Erythroblast (primary cell): ENCODE results near the gene E2F1.
"Not testable (repeated sequence)": the region's sequence is repeated elsewhere in the genome, so short reads cannot be mapped to it uniquely, and the experiment has no call there.

Source experiments
- DNase-seq, 2 experiments: peaks; one replicate each; lab custom pipeline; 2025; lab: John Stamatoyannopoulos, UW
- GATA1 ChIP-seq: IDR thresholded peaks from 2 replicates; pipeline ENCODE4 v1.6.1; 2011; ENCODE audit warnings: low read depth, mild to moderate bottlenecking, control low read depth, low read length, moderate library complexity
- POLR2A ChIP-seq: IDR thresholded peaks from 2 replicates; pipeline ENCODE4 v1.6.1; 2011; ENCODE audit warnings: mild to moderate bottlenecking, low read length

The E2F1 gene

DNA sequence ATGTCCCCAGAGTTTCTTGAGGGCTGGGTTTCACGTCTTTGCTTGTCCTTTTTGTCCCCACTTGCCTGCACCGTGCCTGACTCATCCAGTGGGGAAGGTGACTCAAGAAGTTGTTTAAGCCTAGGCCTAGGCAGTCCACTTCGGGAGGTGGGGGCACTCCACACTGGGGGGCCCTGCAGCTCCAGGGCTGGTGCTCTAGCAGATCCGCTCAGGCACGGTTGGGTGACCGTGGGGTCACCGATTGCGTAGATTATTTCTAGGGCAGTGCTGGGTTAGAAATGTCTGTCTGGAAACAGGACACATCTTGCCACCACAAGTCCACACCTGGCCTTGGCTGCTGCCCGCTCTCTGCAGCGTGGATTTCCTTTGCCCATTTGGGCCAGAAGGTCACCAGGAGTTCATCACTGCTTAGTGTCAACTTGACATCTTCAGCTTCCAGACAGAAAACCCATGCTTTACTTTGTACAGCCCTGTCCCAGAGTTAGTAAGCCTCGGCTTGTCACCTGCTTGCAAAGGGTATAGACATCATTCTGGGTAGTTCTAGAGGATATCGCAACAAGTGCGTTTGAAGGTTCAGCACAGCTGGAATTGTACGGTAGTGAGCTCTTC, 37.7 kb downstream of the E2F1 start:
- no peak for DNase-seq
- TF ChIP-seq GATA1: no peak
- TF ChIP-seq POLR2A: no peak

DNA sequence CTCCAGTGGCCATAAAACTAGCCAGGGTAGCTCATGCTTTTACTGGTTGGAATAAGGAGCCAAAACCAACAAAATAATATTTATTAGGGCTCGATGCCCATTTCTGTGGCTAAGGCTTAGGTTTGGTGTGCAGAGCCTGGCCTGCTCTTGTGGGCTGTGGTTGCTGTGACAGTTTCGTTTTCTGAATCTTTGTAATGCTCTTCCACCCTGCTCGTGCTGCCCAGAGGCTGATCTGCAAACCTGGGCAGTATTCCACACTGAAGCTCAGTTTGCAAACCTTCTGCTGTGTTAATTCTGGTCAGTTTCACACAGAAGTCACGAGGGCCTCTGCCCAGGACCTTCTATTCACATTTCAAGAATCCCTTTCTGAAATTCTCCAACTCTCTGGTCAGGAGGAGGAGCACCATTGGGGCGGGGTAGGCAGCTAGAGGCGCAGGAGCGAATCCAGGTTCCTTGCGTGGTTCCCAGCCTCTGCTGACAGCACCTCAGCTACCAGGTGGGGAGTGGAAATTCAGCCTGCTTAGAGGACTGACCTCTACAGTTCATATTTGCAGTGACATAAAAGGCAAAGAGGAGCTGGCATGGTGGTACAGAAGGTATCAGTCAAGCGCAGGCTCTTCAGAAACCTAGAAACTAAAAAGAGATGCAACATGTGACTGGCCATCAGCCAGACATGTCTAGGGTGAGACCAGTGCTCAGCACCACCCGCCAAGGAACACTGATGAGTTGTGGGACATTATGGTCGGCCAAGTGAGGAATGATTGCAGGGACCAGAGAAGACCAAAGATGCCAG, 38.4 kb downstream of the E2F1 start:
- no peak for TF ChIP-seq POLR2A
- TF ChIP-seq GATA1: no peak
- no peak for DNase-seq

DNA sequence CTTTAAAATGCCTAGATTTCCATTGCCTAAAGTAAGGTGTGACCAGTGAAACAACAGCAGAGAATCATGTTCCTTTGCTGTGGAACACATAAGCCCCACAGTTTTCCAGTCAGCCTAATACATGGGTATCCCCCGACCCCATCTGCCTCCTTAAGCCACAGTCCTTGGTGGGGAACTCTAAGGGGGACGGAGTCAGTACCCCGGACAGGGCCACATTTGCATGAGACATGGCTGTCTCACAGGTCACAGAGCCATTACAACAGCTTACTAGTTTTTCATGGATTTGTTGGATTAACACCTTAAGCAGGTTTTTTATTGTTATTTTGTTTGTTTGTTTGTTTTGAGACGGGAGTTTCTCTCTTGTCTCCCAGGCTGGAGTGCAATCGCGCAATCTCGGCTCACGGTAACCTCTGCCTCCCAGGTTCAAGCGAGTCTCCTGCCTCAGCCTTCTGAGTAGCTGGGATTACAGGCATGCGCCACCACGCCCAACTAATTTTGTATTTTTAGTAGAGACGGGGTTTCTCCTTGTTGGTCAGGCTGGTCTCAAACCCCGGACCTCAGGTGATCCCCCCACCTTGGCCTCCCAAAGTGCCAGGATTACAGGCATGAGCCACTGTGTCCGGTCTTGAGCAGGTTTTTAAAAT, 39.1 kb downstream of the E2F1 start:
- DNase-seq: not testable (repeated sequence)

DNA sequence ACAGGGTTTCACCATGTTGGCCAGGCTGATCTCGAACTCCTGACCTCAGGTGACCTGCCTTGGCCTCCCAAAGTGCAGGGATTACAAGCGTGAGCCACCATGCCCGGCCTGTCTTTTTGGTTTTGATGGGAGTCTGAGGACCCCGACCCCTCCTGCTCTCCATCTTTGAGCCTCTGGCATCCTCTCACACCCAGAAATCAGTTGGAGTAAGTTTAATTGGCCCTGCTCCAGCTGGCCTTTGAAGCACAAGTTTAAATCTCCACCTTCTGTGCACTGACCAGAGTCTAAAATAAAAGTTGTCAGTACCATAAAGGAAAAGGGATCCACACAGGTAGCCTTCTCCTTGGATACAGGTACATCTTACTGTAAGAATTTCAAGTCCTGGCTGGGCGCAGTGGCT, 40.0 kb downstream of the E2F1 start:
- TF ChIP-seq POLR2A: no peak
- no peak for TF ChIP-seq GATA1
- no peak for DNase-seq

DNA sequence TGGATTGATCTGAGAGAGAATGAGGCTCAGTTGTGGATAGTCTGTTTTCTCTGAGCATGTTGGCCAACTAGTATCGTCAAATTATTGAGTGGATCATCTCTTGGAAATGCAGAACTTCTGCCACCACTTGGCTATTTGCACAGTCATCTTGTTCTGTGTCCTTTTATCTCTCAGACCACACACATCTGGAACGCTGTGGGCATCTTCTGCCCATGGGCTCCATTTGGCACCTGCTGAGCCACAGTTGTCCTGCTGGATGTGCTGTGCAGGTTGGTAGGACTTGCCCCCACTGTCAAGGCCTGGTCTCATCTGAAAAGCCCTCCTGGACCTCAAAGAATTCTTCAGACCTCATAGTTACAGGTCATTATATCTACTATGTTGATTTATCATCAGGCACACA, 40.8 kb downstream of the E2F1 start:
- TF ChIP-seq GATA1 (no peak), POLR2A (no peak)
- peak; percentile 32 to 40 for DNase-seq

DNA sequence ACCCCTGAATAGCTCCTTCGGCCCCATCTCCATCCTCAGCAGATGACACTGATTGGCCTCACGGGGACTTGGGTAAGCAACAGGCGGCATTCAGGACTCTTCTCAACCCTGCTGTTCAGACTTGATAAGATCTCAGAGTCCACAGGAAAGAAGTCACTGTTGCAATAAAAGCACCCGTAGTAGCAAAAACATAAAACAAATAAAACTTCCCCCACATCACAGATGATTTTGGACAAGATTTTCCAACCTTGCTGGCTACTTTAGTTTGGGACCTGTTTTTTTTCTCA, 41.2 kb downstream of the E2F1 start:
- TF ChIP-seq POLR2A: no peak
- TF ChIP-seq GATA1: no peak
- no peak for DNase-seq

DNA sequence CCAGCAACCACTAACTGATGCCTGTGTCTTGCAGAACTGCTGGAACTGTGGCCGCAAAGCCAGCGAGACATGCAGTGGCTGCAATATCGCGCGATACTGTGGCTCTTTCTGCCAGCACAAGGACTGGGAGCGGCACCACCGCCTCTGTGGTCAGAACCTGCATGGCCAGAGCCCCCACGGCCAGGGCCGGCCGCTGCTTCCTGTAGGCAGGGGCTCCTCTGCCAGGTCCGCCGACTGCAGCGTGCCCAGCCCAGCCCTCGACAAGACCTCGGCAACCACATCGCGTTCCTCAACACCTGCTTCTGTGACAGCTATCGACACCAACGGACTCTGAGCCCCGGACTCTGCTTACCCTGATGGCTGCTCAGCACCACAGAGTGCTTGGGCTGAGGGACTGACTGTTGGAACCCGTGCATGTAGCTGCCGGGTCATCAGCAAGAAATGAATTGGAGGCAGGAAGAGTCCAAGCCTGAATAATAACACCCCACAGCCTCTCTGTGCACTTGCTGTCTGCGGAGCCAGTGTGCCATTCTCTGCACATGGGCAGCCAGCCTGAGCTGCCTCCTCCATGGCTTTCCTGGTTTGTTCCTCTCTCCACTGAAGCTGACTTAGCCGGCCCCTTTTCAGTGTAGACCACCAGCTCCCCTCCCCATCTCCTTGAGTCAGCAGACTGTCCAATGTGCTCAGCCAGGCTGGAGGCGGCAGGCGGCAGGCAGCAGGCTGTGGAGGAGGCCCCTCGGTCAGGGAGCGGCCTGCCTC, 41.7 kb downstream of the E2F1 start:
- TF ChIP-seq POLR2A (no peak), GATA1 (no peak)
- DNase-seq: no peak

DNA sequence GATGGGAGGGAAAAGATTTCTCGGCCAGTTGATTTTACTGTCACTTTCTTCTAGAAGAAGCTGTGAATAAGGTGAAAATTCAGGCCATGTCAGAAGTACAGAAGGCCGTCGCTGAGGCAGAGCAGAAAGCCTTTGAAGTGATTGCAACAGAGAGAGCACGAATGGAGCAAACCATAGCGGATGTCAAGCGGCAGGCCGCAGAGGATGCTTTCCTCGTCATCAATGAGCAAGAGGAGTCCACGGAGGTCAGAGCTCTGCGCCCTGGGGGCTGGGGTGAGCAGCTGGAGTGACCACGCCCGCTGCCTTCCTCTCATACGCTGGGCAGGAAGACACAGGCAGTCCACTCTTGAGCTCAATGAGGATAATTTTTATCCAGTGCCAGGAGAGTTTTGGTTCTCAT, 45.9 kb downstream of the E2F1 start:
- no peak for TF ChIP-seq POLR2A
- no peak for TF ChIP-seq GATA1
- DNase-seq: no peak

DNA sequence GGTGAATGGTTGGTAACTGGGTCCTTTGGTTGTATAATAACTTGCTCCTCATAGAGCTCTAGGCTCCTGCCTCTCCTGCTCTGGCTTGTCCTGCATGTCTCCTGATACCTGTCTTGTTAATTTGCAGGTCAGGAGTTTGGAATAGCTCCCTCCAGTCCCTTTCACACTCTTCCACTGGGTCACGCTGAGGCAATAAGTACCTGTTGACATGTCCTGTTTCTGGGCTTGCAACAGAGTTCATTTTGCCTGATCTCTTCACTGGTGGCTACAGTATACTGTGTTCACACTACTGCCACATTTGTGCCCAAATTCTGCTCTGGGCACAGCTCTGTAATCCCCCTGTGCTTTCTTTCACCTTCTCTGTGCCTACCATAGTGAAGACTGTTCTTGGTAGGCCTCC, 49.4 kb downstream of the E2F1 start:
- no peak for DNase-seq
- TF ChIP-seq GATA1: no peak
- TF ChIP-seq POLR2A: no peak

DNA sequence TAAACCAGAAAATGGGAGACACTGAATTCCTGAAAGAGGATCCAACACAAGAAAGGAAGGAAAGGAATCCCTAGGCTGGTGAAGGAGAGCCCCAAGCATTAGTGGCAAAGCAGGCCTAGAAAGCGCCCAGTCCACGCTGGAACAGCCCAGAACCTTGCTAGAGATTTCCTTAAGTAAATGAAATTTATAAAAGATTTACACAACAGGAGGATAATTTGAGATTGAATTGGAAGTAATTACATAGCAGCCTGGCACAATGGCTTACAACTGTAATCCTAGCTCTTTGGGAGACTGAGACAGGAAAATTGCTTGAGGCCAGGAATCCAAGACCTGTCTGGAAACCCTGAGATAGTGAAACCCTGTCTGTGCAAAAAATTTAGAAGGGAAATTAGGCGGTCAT, 50.8 kb downstream of the E2F1 start:
- no peak for DNase-seq
- no peak for TF ChIP-seq GATA1
- no peak for TF ChIP-seq POLR2A

DNA sequence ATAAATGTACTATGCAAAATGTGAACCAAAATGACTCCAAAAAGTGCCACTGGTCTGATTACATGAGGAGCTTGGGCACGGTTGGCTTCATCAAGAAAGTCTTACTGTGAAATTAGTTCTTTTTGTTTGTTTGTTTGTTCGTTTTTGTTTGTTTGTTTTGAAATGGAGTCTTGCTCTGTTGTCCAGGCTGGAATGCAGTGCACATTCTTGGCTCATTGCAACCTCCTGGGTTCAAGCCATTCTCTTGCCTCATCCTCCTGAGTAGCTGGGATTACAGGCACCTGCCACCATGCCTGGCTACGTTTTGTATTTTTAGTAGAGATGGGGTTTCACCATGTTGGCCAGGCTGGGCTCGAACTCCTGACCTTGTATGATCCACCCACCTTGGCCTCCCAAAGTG, 54.3 kb downstream of the E2F1 start:
- not testable (repeated sequence) for DNase-seq

DNA sequence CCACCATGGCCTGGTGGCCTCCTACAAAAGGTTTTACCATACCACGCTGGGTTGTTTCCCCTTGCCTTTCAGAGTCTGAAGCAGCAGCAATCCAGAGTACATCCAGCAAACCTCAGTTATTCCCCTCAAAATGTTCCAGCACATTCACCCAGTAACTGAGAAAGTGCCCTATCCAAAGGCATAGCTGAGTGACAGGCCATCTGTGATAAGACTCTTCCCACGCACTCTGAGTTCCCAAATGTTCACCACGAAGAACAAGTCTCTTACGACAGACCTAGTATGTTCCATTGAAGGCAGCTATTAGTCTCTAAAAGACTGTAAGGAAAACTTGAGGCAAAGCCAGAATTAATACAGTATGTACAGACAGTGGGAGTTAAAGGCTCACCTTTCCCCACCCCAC, 55.7 kb downstream of the E2F1 start:
- no peak for DNase-seq
- TF ChIP-seq GATA1 (no peak), POLR2A (no peak)

DNA sequence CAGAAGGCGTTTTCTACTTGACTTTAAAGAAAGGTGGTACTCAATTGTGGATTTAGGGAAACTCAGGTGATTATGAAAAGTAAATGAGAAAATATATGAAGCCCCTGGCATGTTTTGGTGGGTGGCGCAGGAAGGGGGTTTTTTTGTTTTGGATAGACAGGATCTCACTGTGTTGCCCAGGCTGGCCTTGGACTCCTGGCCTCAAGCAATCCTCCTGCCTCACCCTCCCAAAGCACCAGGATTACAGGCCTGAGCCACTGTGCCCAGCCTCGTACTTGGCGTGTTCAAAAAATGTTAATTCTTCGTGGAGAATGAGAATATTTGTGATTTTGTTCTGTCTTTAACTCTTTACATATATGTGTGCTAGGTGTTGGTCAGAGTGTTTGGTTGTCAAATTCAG, 56.2 kb downstream of the E2F1 start:
- DNase-seq: no peak

DNA sequence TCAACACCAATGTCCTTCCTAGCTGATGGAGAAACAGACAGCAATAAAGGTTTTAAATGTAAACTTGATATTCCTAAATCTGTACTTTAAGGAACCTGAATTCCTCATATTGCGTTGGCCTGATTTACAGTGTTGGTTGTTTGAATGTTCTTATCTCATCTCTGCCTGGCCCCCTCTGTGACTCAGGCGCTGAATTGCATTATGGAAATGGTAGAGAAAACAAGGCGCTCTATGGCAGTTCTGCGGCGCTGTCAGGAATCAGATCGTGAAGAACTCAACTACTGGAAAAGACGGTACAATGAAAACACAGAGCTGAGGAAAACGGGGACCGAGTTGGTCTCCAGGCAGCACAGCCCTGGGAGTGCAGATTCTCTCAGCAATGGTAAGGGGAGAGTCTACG, 56.7 kb downstream of the E2F1 start:
- TF ChIP-seq GATA1: no peak
- TF ChIP-seq POLR2A: no peak
- no peak for DNase-seq

More for the DNA sequence above, 56.2 kb downstream of the E2F1 start:
- TF ChIP-seq POLR2A: no peak
- TF ChIP-seq GATA1: no peak
